A172 (cell line): ENCODE results near the gene IL1RN. TPM values are rescaled to one million over a fixed set of nuclear protein-coding genes. Genes with fewer than 3 reads are reported as not detected.
"Not testable (repeated sequence)": the region's sequence is repeated elsewhere in the genome, so short reads cannot be mapped to it uniquely, and the experiment has no call there.

Experiments
- DNase-seq: peaks from one replicate; pipeline ENCODE4 v3.0.0-alpha.2; 2015; ENCODE audit warnings: low spot score
- total RNA-seq: library from RNA; depleted of rRNA; stranded (reverse); fragments of >200 nt; shearing (Covaris generic); gene quantifications from 2 replicates; pipeline ENCODE4 v1.2.3, GENCODE V29; 2014; rRNA removed

IL1RN gene, protein sequence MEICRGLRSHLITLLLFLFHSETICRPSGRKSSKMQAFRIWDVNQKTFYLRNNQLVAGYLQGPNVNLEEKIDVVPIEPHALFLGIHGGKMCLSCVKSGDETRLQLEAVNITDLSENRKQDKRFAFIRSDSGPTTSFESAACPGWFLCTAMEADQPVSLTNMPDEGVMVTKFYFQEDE
- total RNA-seq, result 0.41 TPM in 1 of 2 replicates, not detected in the other

DNA sequence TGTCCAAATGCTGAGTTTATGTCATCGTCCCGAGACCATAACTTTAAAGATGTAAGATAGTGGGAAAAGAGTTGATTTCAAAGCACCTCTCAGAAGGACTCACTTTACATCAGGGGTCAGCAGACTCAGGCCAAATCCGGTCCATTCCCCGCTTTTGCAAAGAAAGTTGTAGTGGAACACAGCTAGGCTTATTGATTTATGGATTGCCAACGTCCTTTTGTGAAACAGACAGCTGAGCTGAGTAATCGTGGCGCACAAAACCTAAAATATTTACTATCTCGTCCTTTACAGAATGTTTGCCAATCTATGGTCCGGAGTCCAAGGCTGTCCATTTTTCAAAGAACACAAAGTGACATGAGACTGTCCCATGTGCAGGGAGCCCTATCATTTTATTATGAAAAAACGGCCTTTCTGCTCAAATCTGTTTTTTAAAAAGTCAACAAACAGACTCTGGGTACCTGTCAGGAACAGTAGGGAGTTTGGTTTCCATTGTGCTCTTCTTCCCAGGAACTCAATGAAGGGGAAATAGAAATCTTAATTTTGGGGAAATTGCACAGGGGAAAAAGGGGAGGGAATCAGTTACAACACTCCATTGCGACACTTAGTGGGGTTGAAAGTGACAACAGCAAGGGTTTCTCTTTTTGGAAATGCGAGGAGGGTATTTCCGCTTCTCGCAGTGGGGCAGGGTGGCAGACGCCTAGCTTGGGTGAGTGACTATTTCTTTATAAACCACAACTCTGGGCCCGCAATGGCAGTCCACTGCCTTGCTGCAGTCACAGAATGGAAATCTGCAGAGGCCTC is at the start of gene IL1RN:
Gene IL1RN (plus strand): TSS at position 754 of the 801 bp plus-strand sequence. CDS start 27 bp downstream, at position 781.
- no peak for DNase-seq

DNA sequence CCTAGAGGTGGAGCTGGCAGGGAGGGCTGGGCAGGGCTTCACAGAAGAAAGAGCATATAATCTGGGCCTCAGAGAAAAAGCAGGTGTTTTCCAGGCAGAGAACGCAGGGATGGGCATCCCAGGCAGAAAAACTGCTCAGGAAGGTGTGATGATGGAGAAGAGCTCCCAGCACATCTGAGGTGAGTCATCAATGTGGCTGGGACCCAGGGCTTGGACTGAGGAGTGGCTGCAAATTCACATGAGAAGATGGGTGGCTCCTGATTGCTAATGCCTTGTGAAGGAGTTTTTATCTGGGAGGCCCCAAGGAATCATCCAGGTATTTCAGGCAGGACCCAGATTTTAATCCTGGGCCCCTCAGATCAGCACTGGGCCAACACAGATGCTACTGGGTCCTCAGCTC is 49.5 kb upstream of the IL1RN start:
- DNase-seq, result peak; percentile 96

DNA sequence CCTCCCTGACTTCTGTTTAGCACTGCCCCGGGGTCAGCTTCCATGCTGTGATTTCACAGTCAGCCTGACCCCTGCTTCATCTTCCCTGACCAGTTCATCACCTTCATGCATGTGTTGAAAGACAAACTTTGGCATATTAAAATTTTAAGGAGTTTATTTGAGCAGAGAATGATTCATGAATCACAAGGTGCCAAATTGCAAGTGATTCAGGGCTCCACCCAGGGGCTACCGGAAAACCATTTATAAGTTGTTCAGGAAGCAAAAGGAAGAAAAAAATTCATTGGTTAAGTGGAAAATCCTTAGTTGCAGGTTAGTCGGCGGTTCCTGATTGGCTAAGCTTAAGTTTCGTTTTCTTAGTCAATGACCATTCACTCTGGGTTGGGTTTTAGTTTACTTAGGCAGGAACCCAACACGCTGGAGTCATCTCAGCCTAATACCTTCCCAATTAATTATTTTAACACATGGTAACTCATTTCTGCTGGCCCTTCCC is 49.0 kb upstream of the IL1RN start:
- DNase-seq, result peak; percentile 99

DNA sequence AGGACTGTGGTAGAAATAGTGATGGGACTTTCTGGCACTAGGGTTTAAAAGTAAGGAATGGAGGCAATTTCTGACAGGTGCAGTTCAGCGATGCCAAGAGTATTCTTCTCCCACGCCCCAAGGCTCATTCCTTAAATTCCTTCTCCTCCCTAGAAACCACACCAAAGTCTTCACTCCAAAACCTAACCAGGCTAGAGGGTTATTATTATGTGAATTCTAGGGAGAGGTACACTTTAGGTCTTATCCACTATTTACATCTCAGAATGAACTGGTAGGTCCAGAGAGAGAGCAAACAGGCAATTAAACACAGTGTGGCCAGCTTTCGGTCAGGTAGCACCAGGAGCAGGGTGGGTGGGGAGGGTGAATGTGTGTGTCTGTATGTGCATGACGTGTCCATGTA is 48.3 kb upstream of the IL1RN start:
- DNase-seq, result peak; percentile 93

DNA sequence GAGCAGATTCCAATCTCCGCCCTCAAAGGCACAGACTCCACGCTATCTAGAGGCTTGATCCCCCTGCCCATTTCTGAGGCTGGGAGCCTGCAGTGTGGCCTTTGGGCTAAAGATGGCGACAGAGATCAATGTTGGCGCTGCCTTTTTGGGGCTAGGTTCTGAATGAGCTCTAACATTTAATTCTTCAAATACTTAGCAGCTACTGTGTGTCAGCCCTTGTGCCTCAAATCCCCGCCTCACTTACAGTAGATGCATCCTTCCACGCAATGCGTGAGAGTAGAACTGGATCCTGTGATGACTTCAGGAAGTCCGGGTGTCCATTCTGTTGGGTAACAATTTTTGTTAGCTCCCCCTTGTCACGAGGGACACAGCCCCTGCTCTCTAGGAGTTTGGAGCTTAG is 47.3 kb upstream of the IL1RN start:
- DNase-seq, result peak; percentile 60

DNA sequence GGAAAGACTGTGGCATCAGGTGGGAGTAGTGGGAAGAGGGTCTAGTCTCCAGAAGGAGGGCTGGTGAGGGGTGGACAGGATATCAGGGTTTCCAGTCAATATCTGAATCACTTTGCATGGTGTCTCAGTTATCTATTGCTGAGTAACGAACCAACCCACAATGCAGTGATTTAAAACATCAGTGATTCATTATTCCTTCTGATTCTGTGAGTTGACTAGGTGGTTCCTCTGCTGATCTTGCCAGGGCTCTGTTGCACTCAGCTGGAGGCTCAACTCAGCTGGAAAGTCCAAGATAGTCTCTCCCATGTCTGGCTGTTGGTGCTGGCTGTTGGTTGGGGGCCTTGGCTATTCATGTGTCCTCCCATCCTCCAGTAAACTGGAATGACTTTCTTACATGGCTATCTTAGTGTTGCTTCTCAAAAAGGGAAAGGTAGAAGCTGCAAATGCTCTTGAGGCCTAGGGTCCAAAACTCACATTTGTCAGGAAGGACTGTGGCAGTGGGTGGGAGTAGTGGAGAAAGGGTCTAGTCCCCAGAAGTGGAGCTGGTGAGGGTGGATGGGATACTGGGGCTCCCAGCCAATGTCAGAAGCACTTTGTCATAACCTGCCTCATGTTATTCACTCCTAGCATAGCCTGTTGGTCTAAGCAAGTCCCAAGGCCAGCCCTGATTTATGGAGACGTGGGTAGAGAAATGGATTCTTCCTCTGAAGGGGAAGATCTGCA is 45.7 kb upstream of the IL1RN start:
- DNase-seq, result no peak

DNA sequence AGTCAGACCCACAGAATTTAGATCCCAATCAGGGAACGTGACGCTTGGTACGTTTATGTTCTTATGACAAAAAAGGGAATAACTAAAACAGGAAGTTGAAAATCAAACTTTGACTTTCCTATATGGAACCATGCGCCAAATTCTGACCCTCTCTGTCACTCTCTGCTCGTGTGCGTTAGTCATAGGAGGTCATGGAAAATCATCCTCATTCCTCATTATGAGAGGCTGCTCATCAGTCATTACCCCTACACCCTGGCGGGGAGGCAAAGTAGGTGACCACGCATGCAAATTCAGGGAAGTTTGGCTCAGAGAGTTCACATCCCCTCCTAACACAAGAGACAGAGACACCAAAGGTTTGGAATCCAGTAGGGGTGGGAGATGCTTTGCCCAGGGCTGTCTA is 44.1 kb upstream of the IL1RN start:
- no peak for DNase-seq

DNA sequence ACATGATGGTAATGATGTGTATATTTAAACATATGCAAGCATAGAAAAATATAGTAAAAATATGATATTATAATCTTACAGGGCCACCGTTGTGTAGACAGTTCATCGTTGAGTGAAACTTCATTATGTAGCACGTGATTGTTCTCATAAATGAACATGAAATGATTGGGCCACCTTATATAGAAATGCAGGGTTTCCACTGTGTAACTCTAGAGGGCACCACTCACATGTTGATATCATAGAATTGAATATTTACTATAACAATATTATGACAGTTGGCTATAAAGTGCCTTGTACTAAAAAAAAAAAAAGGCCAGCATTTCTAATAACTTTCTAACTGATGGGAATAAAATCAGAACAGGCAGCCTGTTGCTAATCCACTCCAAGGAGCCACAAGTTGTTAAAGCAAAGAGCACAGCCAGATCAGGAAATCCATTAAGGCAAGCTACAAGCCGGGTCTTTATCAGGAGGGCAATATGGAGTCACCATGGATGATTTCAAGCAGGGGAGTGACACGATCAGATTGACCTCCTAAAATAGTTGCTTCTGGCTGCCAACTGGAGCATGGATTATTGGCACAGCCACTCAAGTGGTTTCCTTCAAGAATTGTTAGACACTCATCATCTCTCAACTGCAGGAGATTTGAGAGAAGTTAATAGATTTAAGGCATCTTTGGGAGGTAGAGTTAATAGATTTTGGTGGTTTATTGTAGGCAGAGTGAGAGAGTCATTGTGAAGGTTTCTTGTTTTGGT is 43.0 kb upstream of the IL1RN start:
- no peak for DNase-seq

DNA sequence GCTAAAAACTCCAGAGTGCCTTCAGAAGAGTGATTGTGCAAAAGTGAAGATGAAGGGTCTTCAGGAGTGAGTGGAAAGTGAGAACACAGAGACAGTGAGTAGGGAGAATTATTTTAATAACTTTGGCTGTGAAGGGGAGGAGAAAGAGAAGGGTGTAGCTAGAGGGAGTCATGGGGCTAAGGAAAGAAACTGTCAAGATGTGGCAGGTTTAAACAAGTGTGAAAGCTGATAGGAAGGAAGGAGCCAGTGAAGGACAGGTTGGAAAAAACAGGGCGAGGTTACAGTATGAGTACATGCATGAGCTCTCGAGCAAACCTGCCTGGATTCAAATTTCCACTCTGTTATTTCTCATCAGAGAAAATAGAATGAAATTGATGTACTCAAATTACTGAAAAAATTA is 41.9 kb upstream of the IL1RN start:
- DNase-seq, result no peak

DNA sequence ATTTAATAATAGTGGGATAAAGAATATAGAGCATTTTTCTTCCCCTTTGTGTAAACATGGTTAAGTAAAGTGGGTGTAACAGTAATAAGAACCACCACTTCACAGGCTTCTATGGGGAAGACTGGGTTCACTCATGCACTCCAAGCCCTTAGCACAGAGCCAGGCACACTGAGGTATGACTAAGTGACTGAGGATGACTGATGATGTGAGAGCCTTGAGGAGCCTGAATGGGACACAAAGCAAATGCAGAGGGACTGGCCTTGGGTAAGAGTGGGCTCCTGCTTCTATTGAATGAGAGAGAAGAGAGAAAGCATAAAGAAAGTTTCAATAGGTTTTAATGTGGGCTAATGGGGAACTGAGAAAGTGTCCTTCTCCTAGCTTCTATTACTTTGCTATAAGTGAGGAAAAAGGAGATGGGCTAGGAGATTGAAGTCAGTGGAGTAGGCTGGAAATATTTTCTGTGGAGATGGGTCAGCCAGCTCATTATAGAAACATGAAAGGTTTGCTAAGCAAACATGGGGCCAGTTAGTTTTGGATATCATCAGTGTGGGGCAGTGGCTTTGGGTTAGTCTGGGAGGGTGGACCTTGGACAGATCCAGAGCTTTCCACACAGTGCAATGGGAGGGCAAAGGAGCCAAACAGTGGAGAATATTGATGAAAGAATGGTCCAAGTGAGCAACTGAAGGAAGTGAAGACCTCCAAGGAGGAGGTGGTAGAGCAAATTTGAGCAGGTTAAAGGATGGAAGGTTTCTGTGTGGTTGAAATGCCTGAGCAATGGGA is 39.0 kb upstream of the IL1RN start:
- no peak for DNase-seq

DNA sequence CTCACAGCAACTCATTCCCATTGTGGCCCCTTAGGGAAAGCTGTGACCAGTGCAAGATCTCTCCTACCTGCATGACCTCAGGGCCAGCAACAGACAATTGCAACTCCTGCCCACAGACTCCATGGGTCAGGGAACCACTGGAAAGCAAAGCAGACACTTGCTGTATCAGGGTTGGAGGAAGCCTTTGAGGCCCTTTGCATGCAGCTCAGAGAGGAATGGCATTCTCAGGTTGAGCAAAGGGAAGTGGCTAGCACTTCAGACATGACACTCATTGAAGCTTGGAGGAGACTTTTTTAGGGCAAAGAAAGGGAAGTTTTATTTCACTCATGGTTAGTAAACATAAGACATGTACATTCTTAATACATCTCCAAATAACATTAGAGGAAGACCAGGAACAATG is 37.5 kb upstream of the IL1RN start:
- DNase-seq, result no peak

DNA sequence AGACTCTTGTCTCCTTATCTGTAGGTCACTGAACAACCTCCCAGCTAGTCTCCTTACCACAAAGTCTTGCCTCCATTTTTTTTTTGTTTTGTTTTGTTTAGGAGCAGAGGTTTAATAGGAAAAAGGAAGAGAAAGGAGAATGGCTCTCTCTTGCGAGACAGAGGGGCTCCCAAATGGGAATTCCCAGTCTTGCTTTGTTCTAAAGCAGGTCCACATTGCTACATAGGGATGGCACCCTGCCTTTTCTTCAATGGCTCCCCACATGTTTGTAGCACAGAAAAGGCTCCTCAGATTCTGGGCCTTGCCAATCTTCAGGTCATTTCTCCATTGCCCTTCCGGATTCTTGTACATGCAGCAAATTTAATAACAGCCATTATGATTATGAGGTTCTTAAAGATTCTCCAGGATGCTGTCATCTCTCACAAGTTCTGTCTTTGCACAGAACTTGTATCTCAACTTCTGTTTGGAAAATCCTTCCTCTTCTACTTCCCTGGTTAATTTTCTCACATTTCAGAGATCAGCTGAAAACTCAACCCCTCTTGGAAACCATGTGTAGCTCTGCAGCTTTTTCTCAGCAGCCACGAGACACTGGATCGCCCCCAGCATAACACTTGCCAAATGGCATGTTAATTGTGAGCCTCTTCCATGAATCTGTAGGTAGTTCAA is 36.0 kb upstream of the IL1RN start:
- no peak for DNase-seq

DNA sequence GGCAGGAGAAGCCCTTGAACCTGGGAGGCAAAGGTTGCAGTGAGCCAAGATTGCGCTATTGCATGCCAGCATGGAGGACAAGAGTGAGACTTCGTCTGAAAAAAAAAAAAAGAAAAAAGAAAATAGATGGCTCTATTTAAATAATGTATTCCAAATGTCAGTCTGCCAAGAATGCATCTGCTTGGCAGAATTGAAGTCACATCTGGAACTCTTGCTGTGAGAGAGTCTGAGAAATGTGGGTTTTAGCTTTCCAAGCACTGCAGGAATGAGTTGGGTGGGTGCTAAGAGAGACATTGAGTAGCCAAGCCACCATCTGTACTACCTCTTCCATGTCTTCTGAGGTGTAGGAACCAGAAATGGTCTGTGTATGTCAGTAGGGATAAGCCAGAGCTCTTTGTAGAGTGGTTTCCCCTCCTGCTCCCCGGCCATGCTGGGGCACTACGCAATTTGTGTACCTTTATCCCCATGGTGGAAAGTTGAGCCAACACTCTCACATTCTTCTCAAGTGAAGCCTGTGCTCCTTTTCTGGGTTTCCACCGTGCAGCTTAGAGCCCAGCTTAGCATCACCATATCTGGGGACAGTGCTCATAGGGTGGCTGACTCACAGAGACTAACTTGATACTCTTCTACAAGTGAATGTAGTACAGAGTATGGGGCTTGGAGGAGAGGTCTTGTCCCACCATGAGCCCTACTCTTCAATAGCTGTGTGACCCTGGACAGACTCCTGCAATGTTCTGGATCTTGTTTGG is 34.4 kb upstream of the IL1RN start:
- DNase-seq, result no peak

DNA sequence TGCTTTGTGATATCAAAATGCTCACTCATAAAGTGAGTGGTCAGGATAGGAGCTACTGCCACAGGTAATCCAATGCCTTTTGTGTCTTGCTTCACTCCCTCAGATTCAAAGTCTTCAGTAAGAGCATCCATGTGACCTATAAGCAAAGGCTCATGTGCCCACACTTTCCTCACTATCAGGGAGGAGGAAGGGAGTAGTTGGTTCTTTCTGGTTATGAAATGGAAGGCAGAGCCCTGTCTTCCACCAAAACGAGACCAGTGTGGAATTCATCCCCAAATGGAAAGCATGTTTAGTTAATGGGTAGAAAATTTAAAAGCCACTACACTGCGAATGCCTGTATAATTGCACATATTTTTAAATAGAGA is 33.8 kb upstream of the IL1RN start:
- DNase-seq, result no peak

DNA sequence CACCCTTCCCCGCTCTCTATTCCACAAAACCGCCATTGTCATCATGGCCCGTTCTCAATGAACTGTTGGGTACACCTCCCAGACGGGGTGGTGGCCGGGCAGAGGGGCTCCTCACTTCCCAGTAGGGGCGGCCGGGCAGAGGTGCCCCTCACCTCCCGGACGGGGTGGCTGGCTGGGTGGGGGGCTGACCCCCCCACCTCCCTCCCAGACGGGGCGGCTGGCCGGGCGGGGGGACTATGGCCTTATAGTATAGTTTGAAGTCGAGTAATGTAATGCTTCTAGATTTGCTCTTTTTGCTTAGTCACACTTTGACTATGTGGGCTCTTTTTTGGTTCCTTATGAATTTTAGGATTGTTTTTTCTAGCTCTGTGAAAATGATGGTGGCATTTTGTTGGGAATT is 31.1 kb upstream of the IL1RN start:
- DNase-seq, result not testable (repeated sequence)

DNA sequence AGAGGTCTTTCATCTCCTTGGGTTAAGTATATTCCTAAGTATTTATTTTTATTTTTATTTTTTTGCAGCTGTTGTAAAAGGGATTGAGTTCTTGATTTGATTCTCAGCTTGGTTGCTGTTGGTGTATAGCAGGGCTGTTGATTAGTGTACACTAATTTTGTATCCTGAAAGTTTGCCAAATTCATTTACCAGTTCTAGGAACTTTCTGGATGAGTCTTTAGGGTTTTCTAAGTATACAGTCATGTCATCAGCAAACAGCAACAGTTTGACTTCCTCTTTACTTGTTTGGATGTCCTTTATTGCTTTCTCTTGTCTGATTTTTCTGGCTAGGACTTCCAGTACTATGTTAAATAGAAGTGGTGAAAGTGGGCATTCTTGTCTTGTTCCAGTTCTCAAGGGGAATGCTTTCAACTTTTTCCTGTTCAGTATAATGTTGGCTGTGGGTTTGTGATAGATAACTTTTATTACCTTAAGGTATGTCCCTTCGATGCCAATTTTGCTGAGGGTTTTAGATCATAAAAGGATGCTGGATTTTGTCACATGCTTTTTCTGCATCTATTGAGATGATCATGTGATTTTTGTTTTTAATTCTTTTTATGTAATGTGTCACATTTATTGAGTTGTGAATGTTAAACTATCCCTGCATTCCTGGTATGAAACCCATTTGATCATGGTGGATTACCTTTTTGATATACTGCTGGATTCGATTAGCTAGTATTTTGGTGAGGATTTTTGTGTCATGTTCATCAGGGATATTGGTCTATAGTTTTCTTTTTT is 30.4 kb upstream of the IL1RN start:
- not testable (repeated sequence) for DNase-seq

DNA sequence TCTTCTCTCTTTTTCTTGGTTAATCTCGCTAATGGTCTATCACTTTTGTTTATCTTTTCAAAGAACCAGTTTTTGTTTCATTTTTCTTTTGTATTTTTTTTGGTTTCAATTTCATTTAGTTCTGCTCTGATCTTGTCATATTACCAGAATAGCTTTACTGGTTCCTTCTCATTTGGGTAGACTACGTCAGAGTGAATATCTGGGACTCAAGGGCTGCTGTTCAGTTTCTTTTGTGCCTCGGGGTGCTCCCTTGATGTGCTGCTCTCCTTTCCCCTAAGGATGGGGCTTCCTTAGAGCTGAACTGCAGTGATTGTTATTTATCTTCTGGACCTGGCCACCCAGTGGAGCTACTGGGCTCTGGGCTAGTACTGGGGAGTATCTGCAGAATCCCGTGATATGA is 29.4 kb upstream of the IL1RN start:
- DNase-seq, result no peak

DNA sequence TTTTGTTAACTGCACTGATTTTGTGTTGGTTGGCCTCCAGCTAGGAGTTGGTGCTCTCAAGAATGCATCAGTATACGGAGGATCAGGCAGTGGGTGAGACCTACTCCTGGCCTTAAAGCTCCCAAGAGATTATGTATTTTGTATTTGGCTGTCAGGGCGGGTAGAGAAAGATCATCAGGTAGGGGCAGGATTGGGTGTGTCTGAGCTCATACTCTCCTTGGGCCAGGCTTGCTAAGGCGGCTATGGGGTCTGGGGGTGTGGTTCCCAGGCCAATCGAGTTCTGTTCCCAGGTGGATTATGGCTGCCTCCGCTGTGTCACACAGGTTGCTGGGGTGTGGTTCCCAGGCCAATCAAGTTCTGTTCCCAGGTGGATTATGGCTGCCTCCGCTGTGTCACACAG is 28.9 kb upstream of the IL1RN start:
- no peak for DNase-seq

DNA sequence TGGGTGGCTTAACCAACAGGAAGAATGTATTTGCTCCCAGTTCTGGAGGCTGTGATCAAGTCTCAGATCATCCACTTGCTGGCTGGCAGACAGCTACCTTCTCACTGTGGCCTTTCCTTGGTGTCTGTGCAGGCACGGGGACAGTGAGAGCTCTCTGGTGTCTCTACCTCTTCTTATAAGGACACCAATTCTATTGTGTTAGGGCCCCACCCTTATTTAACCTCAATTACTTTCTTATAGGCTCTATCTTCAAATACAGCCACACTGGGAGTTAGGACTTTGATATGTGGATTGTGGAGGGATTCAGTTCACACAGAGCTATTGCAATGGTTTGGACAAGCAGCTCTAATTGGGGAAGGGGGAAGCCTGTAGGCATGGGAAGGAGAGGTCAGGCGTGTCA is 25.3 kb upstream of the IL1RN start:
- DNase-seq, result no peak
